H9 (cell line): ENCODE measurements around the gene AMIGO3. TPM values are rescaled to one million over a fixed set of nuclear protein-coding genes. Genes with fewer than 3 reads are reported as not detected.

Experiments used
- DNase-seq: peaks from one replicate; pipeline ENCODE4 v3.0.0-alpha.2; 2017
- H2AFZ ChIP-seq: one replicate; pipeline ENCODE4 v1.6.1; 2013; ENCODE audit warnings: mild to moderate bottlenecking, low read length, control low read depth, moderate library complexity
- H2AK5ac ChIP-seq: 2 replicates; pipeline ENCODE4 v1.6.1; 2013; ENCODE audit warnings: low read length, control low read depth, mixed read lengths; ENCODE audit not compliant: insufficient read length
- H2BK120ac ChIP-seq: one replicate; pipeline ENCODE4 v1.6.1; 2013; ENCODE audit warnings: low read depth, mild to moderate bottlenecking, low read length, control low read depth, inconsistent platforms; ENCODE audit not compliant: poor library complexity, severe bottlenecking
- H2BK12ac ChIP-seq: 2 replicates; pipeline ENCODE4 v1.6.1; 2013; ENCODE audit warnings: low read length, control low read depth, mixed read lengths, low read depth; ENCODE audit not compliant: insufficient read length
- H2BK15ac ChIP-seq: 2 replicates; pipeline ENCODE4 v1.6.1; 2013; ENCODE audit warnings: low read depth, low read length, control low read depth
- H2BK20ac ChIP-seq: one replicate; pipeline ENCODE4 v1.6.1; 2013; ENCODE audit warnings: low read depth, mild to moderate bottlenecking, low read length, control low read depth, inconsistent platforms; ENCODE audit not compliant: poor library complexity, severe bottlenecking
- H2BK5ac ChIP-seq: 2 replicates; pipeline ENCODE4 v1.6.1; 2013; ENCODE audit warnings: low read length, control low read depth, mixed read lengths; ENCODE audit not compliant: insufficient read length
- H3K14ac ChIP-seq: 2 replicates; pipeline ENCODE4 v1.6.1; 2013; ENCODE audit warnings: low read length, control low read depth; ENCODE audit not compliant: insufficient read depth
- H3K18ac ChIP-seq: 2 replicates; pipeline ENCODE4 v1.6.1; 2013; ENCODE audit warnings: low read depth, mild to moderate bottlenecking, mixed read lengths, low read length, control low read depth; ENCODE audit not compliant: insufficient read length
- H3K23ac ChIP-seq: 2 replicates; pipeline ENCODE4 v1.6.1; 2013; ENCODE audit warnings: low read length, control low read depth, mixed read lengths, low read depth; ENCODE audit not compliant: insufficient read length
- H3K23me2 ChIP-seq: 2 replicates; pipeline ENCODE4 v1.6.1; 2013; ENCODE audit warnings: low read depth, mild to moderate bottlenecking, mixed read lengths, low read length, control low read depth; ENCODE audit not compliant: insufficient read length, poor library complexity, severe bottlenecking
- H3K27ac ChIP-seq: 2 replicates; pipeline ENCODE4 v1.5.1; 2013; ENCODE audit warnings: low read length, control low read depth, mixed read lengths, low read depth; ENCODE audit not compliant: insufficient read length
- H3K27me3 ChIP-seq: 2 replicates; pipeline ENCODE4 v1.6.1; 2013; ENCODE audit warnings: low read length, control low read depth, inconsistent platforms; ENCODE audit not compliant: insufficient read depth
- H3K4ac ChIP-seq: 2 replicates; pipeline ENCODE4 v1.6.1; 2013; ENCODE audit warnings: low read depth, mild to moderate bottlenecking, control low read depth, inconsistent platforms, low read length, moderate library complexity
- H3K4me1 ChIP-seq: 2 replicates; pipeline ENCODE4 v1.6.1; 2013; ENCODE audit warnings: low read length, control low read depth, inconsistent platforms; ENCODE audit not compliant: insufficient read depth
- H3K4me2 ChIP-seq: 2 replicates; pipeline ENCODE4 v1.6.1; 2013; ENCODE audit warnings: low read length, control low read depth, mixed read lengths; ENCODE audit not compliant: insufficient read length, insufficient read depth
- H3K56ac ChIP-seq: 2 replicates; pipeline ENCODE4 v1.6.1; 2013; ENCODE audit warnings: low read depth, mild to moderate bottlenecking, mixed read lengths, low read length, control low read depth; ENCODE audit not compliant: insufficient read length
- H3K79me1 ChIP-seq: 2 replicates; pipeline ENCODE4 v1.6.1; 2013; ENCODE audit warnings: low read depth, mild to moderate bottlenecking, moderate library complexity, low read length, control low read depth, inconsistent platforms; ENCODE audit not compliant: insufficient read depth, poor library complexity, severe bottlenecking
- H3K79me2 ChIP-seq: 2 replicates; pipeline ENCODE4 v1.6.1; 2013; ENCODE audit warnings: low read length, control low read depth, inconsistent platforms; ENCODE audit not compliant: insufficient read depth
- H3K9ac ChIP-seq: 2 replicates; pipeline ENCODE4 v1.6.1; 2013; ENCODE audit warnings: low read length, control low read depth, mixed read lengths; ENCODE audit not compliant: insufficient read length; ENCODE audit errors: extremely low read depth
- H3K9me3 ChIP-seq: one replicate; pipeline ENCODE4 v1.6.1; 2013; ENCODE audit warnings: low read depth, low read length, inconsistent platforms; ENCODE audit not compliant: control insufficient read depth
- H3T11ph ChIP-seq: one replicate; pipeline ENCODE4 v1.6.1; 2013; ENCODE audit warnings: mild to moderate bottlenecking, low read length, control low read depth, inconsistent platforms
- H4K20me1 ChIP-seq: one replicate; pipeline ENCODE4 v1.6.1; 2013; ENCODE audit not compliant: control insufficient read depth, insufficient read length, insufficient read depth
- H4K5ac ChIP-seq: 2 replicates; pipeline ENCODE4 v1.6.1; 2013; ENCODE audit warnings: low read depth, mild to moderate bottlenecking, mixed read lengths, low read length, control low read depth; ENCODE audit not compliant: insufficient read length
- H4K8ac ChIP-seq: replicated peaks from 2 replicates; pipeline ENCODE4 v1.6.1; 2013; ENCODE audit warnings: low read length, control low read depth, mixed read lengths, low read depth; ENCODE audit not compliant: insufficient read length
- H4K91ac ChIP-seq: 2 replicates; pipeline ENCODE4 v1.6.1; 2013; ENCODE audit warnings: low read depth, mild to moderate bottlenecking, moderate library complexity, mixed read lengths, low read length, control low read depth; ENCODE audit not compliant: insufficient read length
- H3K27ac Mint-ChIP-seq, 3 experiments: 2 replicates in 2 of 3; 3 replicates in 1 of 3; pipeline ENCODE4 v1.8.0; 2020 to 2021; ENCODE audit warnings: mixed read lengths in 3 of 3, mild to moderate bottlenecking in 1 of 3, moderate library complexity in 1 of 3
- H3K27me3 Mint-ChIP-seq: 2 replicates; pipeline ENCODE4 v1.8.0; 2021; ENCODE audit warnings: low read depth, mild to moderate bottlenecking, moderate library complexity, mixed read lengths
- H3K36me3 Mint-ChIP-seq, 3 experiments: 2 replicates in 2 of 3; 3 replicates in 1 of 3; pipeline ENCODE4 v1.8.0; 2020 to 2021; ENCODE audit warnings: low read depth in 3 of 3, mixed read lengths in 3 of 3; ENCODE audit not compliant: insufficient read depth in 1 of 3
- H3K4me1 Mint-ChIP-seq, 2 experiments: 2 replicates each; pipeline ENCODE4 v1.8.0; 2020; ENCODE audit warnings: mixed read lengths in 2 of 2
- H3K4me3 Mint-ChIP-seq, 2 experiments: 2 replicates in 1 of 2; 3 replicates in 1 of 2; pipeline ENCODE4 v1.8.0; 2020 to 2021; ENCODE audit warnings: mild to moderate bottlenecking in 2 of 2, mixed read lengths in 2 of 2, moderate library complexity in 1 of 2
- H3K9me3 Mint-ChIP-seq, 2 experiments: 2 replicates in 1 of 2; 3 replicates in 1 of 2; pipeline ENCODE4 v1.8.0; 2020; ENCODE audit warnings: mild to moderate bottlenecking in 2 of 2, mixed read lengths in 2 of 2, moderate library complexity in 1 of 2
- WGBS: extraction: QIAGEN DNeasy Blood & Tissue Kit; methylation state at CpG from one replicate; pipeline ENCODE4 v1.1.7; 2013; ENCODE audit warnings: missing lambda C conversion rate, low lambda C conversion rate, mixed read lengths; ENCODE audit not compliant: insufficient read length; ENCODE audit errors: extremely low coverage; 5-methylcytosine and 5-hydroxymethylcytosine counted together
- total RNA-seq: library from RNA; stranded (reverse); gene quantifications from 2 replicates; pipeline ENCODE4 v1.2.1, GENCODE V29; 2021
- TF ChIP-seq, protein P1 (sequence below): fragments of 200-600 bp; sonication (generic); conservative IDR thresholded peaks from 3 replicates; pipeline ENCODE4 v1.8.0; 2021; ENCODE audit warnings: antibody characterized with exemption, mild to moderate bottlenecking

The AMIGO3 gene
- total RNA-seq, 1 experiment from 2014 or later = 3.8 TPM

DNA sequence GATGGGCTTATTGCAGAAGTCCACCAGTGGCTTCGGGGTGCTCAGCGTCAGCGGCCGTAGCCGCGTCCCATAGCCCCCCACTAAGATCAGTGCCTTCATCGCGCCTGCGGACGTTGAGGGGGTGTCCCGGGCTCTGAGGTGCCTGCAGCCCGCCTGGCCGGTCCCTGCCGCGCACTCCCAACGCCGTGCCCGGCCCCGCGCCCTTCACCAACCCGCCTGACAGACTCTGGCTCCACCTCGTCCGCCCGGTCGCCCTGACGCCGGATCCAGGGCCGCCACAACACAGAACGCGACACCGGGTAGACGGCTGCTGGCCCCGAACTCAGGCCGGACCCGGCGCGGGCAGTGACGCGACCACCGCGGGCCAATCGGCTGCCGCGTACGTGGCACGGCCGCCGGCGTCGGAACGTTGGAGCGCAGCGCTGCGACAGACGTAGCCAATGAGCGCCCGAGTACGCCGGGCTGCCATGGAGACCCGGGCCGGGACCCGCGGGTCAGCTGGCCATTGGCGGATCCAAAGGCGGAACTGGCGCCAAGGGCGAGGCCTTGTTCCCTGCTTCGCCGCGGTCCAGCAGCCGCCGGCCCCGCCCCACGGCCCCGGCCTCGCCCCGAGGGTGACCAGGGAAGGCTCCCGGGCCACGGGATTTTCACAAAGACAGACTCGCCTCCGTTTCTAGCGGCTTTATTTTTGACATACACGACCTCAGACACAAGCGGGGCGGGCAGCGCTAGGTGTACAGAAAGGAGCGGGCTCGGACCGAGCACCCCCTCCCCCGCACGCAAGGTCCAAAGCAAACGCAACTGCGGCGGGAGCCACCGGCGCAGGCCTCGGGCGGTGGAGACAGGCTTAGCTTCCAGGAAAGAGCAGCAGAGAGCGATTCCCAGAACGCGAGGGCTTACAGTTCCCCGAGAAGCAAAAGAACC is 4.4 kb upstream of the AMIGO3 start, which contains the start of gene GMPPB:
Gene GMPPB, minus strand, starts transcription at position 324 of the 924 bp plus-strand sequence. Its CDS starts 225 bp downstream, at position 99.
- Histone ChIP-seq H3K18ac (peak within 1 kb of the TSS; percentile 73), H3K14ac (peak within 1 kb of the TSS; percentile 81), H2BK12ac (no peak within 1 kb of the TSS), H3K4me1 (no peaks in the 10 kb centered on the region), H3K9ac (peak within 1 kb of the TSS; percentile 83), H3K79me2 (no peaks in the 10 kb centered on the region), H3K23ac (no peak within 1 kb of the TSS), H3K4ac (no peak within 1 kb of the TSS), H2BK20ac (no peak within 1 kb of the TSS), H2BK15ac (no peak within 1 kb of the TSS), H4K91ac (peak within 1 kb of the TSS; percentile 21), H4K5ac (peak within 1 kb of the TSS; percentile 15), H3K79me1 (peaks cover 2% of the 10 kb centered on the region), H3K23me2 (peaks cover 20% of the 10 kb centered on the region), H3K4me2 (peak within 1 kb of the TSS; percentile 68), H3K27ac (no peak within 1 kb of the TSS), H2AK5ac (no peak within 1 kb of the TSS), H3K56ac (no peak within 1 kb of the TSS), H2BK120ac (no peak within 1 kb of the TSS), H4K8ac (no peak within 1 kb of the TSS), H3K9me3 (no peaks in the 10 kb centered on the region), H4K20me1 (no peaks in the 10 kb centered on the region), H2AFZ (no peak within 1 kb of the TSS), H3T11ph (no peak within 1 kb of the TSS), H3K27me3 (no peaks in the 10 kb centered on the region), H2BK5ac (no peak within 1 kb of the TSS)
- Mint-ChIP-seq H3K36me3 (peaks cover 5 to 50% (median 40%) of the 10 kb centered on the region in 3 experiments; a peak in 6 of 7 replicates), H3K27ac (peak within 1 kb of the TSS; percentile 98 to 99 (median 98)), H3K4me3 (peak within 1 kb of the TSS; percentile 87 to 96), H3K27me3 (no peaks in the 10 kb centered on the region; the same call in none of the 2 replicates), H3K4me1 (peaks cover 14 to 17% of the 10 kb centered on the region in 2 experiments), H3K9me3 (no peaks in the 10 kb centered on the region)
- TF ChIP-seq, protein P1, sequence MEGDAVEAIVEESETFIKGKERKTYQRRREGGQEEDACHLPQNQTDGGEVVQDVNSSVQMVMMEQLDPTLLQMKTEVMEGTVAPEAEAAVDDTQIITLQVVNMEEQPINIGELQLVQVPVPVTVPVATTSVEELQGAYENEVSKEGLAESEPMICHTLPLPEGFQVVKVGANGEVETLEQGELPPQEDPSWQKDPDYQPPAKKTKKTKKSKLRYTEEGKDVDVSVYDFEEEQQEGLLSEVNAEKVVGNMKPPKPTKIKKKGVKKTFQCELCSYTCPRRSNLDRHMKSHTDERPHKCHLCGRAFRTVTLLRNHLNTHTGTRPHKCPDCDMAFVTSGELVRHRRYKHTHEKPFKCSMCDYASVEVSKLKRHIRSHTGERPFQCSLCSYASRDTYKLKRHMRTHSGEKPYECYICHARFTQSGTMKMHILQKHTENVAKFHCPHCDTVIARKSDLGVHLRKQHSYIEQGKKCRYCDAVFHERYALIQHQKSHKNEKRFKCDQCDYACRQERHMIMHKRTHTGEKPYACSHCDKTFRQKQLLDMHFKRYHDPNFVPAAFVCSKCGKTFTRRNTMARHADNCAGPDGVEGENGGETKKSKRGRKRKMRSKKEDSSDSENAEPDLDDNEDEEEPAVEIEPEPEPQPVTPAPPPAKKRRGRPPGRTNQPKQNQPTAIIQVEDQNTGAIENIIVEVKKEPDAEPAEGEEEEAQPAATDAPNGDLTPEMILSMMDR = no peak
- peak; percentile 98 for DNase-seq
- WGBS = no CpG with 5 or more reads among the region's 102 CpGs
